Stromal cell of bone marrow (primary cell): ENCODE results near the gene CACNA1A.

ENCODE experiments used
- DNase-seq: peaks from one replicate; pipeline ENCODE4 v3.0.0-alpha.2; 2012; ENCODE audit warnings: low read depth

Gene CACNA1A

DNA sequence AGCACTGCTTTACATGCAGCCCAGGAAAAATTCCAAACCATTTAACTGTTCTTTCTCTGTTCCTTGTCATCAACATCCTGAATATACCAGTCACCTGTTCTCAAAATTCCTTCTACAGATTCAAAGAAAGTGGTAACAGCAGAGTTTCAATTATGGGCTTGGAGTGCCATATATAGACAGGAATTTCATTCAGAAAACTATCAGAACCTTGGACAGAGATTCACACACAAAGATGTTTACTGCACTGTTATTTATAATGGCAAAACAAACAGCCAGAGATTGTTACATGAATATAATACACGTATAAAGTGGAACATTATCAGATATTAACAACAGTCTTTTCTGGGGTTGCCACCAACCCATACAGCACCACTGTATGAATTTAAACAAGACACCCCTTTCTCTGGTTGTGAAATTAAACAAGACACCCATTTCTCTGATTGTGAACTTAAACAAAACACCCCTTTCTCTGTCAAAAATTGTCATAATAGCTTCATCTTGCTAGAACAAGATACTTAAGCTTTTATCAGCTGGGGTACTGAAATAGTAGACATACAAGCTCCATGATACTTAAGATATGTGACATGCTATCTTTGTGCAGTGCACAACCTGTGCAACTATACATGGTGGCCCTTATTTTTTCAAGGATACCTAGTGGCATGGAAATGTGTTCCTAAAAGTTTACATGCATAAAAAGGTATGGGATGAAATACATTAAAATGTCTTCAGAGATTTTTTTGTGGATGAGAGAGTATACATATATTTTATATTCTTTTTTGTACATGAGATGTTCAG is 12.6 kb downstream of the CACNA1A start:
- no peak for DNase-seq

DNA sequence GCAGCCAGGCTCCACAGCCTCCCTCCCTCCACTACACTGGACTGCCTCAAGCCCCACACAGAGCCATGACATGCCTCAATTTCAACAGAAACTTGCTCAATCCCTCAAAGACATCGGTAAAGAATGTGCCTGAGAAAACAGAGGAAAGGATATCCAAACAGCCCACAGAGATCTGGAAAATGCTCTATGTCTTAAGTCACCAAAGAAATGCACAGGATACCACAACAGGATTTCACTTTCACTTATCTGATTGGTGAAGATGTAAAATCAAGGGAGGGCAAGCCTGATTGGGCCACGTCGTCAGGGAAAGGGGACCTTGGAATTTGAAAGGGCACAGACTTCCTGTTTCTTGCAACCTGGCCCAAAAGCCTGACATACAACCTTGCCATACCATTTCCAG is 14.2 kb downstream of the CACNA1A start:
- DNase-seq, result peak; percentile 90

DNA sequence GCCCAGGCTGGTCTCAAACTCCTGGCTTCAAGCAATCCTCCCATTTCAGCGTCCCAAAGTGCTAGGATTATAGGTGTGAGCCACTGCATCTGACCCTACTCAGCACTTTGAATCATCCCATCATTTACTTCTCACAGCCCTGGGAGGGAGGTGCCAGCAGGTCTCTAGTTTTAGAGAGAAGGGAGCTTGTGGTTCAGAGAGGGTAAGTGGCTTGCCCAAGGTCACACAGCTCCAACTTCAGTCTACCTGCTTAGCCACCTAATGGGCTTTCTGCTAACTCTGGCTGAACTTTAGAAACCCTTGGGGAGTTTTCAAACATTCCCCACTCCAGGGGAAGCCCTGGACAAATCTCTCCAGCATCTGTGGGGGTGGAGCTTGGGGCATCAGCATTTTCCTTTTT is 18.3 kb downstream of the CACNA1A start:
- no peak for DNase-seq

DNA sequence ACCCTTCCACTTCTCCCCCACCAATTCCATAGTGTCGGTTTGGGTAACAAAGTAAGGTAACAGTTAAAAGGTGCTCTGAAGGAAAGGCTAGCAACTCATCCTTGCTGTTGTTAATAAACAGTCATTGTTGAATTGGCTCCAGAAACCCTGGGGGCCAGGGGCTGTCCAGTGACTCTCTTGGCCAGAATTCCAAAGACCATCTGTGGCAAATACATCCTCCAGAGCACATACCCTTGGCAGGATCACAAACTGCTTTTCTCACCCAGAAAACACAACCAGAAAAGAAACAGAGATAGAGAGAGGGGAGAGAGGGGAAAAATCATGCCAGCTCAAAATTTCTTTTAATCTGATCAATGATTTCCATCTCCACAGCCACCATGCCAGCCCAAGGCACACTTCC is 22.1 kb downstream of the CACNA1A start:
- DNase-seq, result no peak

DNA sequence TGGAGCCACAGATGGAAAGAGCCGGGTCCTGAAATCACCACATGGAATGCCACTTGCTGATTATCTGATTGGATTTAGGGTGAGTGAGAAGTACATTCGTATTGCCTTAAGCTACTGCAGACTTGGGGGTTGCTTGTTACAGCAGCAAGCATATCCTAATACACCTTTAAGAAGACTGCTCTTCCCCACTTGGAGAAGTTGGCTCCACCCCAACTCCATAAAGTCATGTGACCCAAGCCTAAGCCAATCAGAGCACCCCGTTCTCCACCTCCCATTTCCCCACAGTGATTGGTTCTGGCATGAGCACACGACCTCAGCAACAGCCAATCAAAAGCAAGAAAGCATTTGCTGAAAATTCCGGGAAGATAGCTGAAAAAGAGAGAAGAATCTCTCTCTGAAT is 23.1 kb downstream of the CACNA1A start:
- DNase-seq, result no peak

DNA sequence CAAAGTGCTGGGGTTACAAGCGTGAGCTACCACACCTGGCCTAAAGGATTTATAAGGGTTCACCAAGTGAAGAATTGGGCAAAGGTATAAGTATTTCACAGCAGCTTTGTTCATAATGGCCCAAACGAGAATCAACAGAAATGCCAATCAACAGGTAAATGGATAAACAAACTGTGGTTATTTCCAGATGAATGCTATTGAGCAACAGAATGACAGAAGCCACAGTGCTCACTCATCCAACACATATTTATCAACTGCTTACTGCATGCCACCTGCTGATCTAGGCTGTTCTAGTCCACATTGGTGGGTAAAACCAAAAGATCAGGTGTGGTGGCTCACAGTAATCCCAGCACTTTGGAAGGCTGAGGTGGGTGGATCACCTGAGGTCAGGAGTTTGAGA is 27.7 kb downstream of the CACNA1A start:
- DNase-seq, result no peak

DNA sequence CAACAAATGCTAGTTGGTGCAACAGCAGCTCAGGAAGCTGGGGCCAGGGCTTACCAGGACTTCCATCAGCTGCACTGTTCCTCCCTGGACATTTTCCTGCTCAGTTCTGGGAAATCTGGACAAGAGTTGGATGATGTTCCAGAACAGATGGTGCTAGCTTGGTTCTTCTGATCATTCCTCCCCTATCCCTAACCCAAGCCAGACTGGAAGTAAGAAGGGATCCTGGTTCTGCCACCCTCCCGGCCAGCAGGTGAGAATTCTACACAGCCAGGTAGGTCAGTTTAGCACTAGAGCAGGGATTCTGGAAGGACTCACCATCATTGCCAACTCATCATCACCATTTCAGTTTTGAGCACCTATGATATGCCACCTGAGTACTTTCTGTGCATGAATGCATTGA is 30.2 kb downstream of the CACNA1A start:
- DNase-seq, result no peak

DNA sequence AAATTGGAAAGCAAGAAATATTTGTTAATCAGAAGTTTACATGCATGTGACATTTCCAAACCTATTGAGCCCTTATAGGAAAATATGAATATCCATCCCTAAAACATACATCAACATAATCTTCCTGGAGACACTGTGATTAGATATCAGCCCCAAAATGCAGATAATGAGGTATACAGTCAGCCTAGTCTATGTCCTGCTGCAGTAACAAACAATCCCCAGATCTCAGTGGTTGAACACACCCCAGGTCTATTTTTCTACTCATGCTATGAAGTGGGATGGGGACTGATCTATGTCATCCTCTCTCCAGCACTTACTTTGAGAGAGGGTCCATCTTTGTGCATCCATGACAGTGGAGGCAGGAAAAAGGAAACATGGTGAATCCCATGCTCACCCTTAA is 31.2 kb downstream of the CACNA1A start:
- DNase-seq, result no peak

DNA sequence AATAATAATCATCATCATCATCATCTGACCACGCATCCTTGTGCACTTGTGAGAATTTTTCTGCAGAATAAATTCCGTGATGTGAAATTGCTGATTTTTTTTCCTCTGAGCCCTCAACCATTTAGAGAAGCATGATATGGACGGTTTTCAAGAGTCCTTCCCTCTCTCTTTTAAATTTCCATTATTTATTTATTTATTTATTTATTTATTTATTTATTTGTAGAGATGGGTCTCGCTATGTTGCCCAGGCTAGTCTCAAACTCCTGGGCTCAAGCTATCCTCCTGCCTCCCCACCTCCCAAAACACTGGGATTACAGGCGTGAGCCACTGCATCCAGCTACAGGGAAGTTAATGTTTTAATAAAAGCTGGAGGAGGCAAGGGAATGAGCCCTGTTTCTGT is 39.6 kb downstream of the CACNA1A start:
- DNase-seq, result no peak

DNA sequence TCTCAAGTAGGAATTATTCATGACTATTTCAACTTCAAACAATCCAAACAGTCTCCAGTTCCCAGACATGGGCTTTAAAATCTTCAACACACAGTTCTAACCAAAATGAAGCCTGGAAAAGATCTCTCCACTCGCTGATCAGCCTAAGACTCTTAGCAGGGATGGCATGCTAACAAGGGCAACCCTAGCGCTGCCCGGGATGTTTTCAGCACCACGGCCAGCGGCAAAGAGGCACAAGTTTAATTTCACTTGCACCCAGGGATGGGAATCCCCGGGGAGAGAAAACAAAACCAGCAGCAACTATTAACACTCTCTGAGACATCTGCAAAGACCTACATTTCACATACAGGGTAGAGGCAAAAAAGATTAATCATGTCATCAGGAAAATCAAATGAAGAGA is 43.0 kb downstream of the CACNA1A start:
- peak; percentile 5 for DNase-seq

DNA sequence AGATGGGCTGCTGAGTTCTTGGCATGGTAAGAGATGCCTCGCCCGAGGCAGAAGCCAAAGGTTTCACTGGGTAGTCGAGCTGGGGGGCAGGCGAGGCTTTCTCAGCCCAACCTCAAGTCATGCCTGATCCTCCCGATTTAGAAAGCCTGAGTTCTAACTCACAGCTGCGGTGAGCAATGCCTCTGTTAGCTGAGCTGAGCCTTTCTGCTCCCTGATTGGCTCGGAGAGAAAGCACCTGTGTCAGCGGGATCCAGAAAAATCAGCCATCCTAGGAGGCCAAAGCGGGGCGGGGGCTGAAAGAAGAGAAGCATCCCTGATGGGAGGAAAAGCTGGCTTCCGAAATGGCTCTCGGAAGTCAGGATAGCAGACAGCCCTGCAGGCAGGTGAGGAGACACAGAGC is 44.7 kb downstream of the CACNA1A start:
- no peak for DNase-seq

DNA sequence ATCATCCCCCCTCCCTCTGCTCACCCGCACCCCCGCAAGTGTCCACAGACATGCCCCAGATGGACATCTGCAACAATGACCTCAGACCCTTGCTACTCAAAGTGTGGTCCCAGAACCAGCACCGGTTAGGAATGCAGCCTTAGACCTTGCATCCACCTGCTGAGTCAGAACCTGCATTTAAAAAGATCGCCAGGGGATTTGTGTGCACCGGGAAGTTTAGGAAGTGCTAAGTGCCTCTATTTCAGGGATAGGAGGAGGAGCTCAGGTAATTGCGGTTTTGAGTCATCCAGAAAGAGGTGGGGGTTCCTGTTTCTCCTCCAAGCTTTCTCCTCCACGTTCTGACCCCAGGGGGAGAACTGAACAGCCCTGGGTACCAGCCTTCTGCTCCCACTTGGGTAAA is 46.2 kb downstream of the CACNA1A start:
- DNase-seq, result no peak

DNA sequence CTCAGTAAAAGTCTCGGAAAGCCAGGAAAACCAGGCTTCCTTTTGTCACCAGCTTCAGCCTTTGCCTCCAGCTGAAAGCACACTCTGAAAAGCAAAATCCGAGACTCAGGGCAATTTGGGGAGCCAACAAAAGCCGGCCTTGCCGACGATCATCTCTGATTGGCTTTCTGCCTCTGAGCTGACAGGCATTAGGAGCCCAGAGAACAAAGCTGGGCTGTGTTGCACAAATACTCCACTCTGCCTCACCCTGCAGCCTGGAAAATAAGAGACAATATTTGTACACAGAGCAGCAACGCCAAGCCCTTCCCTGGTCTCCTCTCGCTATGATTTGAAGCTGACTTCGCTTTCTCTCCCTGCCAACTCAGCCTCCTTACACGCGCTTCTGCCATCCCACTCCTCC is 46.9 kb downstream of the CACNA1A start:
- DNase-seq, result no peak

DNA sequence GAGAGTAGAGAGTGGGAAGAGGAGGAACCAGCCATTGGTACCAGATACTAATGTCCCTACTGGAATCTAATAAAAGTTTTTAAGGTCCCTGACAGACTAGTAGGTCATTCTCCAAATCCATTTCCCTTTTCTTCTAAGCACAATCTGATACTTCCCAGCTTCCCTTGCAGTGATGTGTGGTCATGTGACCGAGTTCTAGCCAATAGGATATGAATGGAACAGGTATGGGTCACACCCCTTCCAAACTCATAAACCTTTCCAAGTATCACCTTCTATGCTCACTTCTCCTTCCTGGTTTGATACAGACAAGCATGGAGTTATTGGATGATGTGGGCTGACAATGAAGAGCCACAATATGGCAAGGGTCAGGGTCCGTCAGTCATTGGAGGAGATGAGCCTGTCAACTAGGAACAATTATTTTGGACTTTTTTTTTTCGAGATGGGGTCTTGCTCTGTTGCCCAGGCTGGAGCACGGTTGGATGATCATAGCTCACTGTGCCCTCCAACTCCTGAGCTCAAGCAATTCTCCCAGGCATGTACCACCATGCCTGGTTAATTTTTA is 54.8 kb downstream of the CACNA1A start:
- DNase-seq, result no peak

DNA sequence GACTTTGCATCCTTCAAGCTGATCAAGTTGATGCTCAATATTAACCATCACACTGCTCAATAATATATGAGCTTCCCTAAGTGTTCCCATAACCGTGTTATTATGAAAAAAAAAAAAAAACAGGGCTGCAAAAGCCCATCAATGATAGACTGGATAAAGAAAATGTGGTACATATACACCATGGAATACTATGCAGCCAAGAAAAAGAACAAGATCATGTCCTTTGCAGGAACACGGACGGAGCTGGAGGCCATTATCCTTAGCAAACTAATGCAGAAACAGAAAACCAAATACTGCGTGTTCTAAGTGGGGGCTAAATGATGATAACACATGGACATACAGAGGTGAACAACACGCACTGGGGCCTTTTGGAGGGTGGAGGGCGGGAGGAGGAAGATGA is 58.3 kb downstream of the CACNA1A start:
- DNase-seq, result no peak

DNA sequence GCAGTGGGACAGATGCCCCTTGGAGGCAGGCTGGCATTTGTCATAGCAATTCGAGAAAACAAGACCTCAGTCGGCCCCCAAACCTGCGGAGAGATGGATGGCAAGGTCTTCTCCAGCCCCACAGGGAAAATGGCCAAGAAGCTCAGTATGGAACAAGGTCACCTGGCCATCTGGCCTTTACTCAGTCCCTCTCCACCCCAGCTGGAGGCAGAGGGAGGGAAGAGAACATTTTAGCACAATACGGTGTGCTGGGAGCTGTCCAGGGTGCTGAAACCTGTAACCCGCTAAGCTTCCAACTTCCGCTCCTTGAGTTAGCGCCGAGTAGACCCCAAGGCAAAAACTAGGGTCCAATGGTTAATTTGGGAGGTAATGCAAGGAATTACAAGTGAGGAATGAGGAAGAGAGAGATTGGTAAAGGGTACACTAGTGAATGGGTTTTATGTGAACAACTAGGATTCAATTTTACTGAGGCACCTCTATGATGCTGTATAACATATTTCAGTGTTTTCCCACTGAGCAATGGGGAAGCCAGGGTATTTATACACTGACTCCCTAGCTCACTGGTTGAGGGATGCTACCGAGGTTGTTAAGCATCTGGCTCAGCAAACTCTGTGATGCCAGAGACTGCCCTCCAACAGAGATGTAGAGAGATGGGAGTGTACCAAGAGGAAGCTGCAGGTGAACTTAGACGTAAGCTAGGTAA is 64.3 kb downstream of the CACNA1A start:
- peak; percentile 21 for DNase-seq

DNA sequence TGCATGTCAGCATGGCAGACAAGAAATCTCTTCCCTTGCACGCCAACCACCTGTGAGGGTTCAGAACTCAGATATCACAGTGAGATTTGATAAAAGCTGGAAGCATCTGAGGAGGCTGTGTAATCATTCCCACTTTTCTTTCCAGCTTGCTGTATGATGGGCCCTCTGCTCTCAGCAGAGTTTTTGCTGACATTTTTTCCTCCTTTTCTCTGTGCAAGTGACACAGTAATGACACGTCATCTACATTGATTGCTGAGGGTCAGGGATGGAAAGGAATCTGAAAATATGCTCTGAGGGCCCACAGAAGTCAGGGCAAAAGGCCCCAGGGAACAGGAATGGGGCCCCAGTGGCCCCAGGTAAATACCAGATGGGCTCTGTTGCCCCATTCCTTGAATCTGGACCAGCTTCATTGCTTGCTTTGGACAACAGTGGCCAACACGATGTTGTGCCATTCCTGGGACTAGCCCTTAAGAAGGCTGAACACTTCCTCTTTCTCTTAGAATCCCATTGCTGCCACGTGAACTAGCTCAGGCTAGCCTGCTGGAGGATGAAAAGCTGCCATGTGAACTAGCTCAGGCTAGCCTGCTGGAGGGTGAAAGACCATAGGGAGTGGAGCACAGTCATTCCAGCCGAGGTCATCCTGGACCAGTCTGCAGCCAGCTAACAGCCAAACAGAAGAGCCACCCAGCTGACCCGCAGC is 68.2 kb downstream of the CACNA1A start:
- DNase-seq, result no peak

DNA sequence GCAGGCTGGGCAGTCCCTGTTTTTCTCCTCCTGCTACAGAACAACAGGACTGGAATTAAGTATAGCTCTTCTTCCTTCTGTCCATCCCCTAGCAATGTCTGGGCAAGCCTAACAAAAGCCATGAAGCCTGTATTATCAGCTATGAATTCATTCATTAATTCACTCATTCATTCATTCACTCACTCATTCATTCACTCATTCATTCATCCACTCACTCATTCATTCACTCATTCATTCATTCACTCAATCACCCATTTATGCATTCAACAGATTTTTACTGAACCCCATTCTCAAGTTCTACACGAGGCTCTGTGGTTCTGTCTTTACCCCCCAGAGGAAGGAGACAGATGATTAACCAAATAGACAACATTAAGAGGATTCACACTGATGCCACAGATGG is 69.9 kb downstream of the CACNA1A start:
- DNase-seq, result no peak

DNA sequence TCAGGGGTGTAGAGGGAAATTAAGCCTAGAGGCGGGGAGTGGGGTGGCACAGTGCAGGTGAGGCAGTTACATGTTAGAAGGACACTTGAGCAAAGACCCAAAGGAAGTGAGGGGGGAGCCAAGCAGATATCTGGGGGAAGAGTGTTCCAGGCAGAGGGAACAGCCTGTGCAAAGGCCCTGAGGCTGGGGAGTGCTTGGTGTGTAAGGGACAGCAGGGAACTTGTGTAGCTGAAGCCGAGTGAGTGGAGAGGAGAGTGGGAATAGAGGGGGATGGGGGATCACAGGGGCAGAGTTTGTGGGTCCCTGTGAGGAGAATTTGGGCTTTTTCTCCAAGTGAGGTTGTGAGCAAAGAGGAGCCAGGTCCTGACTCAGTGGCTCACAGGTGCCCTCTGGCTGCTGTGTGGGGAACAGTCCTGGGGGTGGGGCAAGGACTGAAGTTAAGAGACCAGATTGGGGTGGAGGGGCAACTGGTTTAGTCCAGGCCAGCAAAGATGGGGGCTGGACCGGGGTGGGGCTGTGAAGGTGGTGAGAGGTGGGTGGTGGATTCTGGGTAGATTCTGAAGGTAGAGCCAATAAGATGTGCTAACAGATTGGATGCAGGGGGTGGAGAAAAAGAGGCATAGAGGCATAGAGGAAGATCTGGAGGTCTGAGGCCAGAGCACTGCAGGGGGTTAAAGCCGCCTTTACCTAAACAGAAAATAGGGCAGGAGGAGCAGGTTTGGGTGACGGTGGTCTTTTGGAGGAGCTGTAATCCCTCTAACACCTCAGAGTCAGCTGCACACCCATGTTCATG is 75.3 kb downstream of the CACNA1A start:
- DNase-seq, result peak; percentile 22

DNA sequence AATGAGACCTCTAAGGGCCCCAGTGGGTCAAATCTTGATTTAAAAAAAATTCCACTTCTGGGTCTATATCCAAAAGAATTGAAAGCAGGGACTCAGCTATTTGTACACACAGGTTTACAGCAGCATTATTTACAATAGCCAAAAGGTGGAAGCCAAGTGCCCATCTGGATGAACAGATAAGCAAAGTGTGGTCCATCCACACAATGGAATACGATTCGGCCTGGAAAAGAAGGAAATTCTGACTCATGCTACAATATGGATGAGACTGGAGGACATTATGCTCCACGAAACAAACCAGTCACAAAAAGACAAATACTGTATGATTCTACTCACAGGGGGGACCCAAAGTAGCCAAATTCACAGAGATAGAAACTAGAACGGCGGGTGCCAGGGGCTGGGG is 76.7 kb downstream of the CACNA1A start:
- no peak for DNase-seq

DNA sequence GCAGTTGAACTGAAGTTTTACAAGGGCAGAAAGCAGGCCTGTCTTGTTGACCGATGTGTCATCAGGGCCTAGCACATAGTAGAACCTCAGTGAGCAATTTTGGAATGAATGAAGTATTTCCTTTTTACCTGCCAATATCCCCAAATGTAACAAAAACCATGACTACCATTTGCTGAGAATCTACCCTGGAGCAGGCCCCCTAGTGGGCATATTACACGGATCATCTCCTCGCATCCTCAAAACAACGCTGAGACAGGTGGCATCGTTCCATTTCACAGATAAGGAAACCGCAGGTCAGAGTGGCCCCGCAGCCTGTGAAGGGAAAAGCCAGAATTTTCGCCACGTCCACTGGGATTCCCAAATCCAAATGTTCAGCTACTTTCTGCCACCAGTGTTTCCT is 77.9 kb downstream of the CACNA1A start:
- DNase-seq, result no peak
